NCI-H774 (cell line): ENCODE measurements around the gene DOCK9.

Source experiments
- DNase-seq: peaks from one replicate; lab custom pipeline; 2025; lab: John Stamatoyannopoulos, UW

The DOCK9 gene

DNA sequence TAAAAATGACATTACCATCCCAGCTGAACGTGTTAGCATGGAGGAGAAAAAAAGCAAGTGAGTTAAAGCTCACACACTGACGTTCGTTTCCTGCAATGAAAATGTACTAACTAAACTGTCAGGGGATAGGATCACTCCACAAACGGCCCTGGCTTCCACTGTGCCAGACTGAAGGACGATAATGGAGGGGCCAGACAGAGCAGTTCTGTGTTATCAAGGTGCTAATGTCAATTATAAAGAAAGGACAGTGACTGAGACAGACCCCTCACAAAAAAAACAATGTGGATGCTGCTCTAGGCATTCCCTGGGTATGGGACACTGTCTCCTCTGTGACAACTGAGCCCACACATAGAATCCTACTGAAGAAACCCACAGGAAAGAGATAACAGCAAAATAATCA is 181.7 kb downstream of the DOCK9 start:
- DNase-seq, result no peak

DNA sequence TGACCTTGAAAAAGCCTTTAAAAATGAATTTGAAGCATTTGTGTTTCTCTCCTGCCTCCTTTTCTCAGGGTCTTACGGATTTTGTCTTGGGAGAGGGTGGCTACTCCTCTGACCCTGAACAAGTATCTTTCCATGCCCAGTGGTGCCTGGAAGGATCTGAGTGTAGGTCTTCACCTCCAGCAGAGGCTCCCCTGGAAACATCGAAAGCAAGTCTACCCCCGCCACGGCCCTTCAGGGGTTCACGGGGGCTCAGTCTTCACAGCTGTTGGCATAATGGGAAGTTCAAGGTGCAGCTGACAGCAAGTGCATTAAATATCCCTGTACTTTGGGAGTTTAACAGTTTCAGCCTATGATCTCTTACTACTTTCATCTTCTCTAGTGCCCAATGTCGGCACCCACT is 182.6 kb downstream of the DOCK9 start:
- DNase-seq, result no peak

DNA sequence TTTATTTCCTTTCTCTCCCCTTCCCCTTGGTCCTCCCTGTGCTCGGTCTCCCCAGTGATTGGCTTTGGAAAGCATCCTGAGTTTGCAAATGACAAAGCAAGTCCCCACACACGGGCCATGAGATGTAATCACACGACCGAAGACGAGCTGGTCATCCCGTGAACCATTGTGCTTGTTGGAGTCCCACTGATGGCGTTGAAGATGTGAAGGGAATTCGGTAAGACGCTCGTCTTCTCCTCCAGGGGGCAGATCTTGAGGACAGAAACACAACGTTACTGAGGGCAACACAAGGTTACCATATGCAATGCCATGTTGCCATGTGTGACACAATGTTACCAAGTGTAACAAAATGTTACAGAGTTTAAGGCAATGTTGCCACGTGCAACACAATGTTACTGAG is 183.4 kb downstream of the DOCK9 start:
- DNase-seq, result no peak

DNA sequence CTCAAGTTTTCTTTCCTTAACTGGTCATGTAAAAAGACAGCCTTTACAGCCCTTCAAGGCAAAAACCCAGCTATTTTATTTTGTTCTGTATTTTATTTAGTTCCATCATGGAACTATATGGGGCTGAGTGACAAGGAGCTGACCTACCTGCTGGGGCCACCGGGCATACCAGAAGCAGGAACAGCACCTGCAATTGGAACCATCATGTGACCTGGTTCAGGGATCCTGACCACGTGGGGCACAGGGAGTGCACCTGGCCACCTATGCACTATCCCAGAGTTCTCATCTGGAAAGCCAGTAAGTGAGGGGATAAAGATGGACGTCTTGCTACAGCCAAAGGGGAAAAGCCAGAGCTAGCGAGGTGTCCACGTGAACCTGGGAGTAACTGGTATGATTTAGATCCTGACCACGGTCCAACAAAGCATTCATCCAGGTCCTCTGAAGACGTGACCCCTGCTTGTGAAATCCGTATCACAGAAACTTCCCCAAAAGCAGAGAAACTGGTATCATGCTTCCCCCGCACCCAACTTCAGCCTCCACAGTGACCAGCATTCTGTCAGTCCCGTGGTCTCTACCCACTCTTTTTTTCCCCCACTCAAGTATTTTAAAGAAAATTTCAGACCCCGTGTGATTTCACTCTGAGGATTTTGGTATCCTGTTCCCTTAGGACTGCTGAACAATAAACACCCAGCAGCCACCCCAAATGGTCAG is 184.9 kb downstream of the DOCK9 start:
- no peak for DNase-seq

DNA sequence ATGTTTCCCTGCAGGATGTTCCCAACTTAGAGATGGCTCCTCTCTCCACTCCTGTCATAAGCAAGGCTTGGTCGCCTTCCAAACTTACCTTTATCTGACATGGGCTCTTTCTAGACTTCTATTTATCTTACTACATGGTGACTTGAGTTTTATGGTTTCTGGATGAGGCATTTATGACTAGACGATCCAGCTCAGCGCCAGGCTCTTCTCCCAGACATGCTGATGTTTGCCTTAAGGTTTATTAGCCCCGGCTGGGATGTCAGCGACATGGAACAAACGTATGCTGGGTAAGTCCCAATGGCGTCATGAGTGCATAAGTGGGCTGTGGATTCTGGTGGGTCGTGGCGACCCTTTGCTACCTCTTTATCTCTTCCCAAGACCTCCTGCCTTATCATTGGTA is 185.5 kb downstream of the DOCK9 start:
- no peak for DNase-seq

DNA sequence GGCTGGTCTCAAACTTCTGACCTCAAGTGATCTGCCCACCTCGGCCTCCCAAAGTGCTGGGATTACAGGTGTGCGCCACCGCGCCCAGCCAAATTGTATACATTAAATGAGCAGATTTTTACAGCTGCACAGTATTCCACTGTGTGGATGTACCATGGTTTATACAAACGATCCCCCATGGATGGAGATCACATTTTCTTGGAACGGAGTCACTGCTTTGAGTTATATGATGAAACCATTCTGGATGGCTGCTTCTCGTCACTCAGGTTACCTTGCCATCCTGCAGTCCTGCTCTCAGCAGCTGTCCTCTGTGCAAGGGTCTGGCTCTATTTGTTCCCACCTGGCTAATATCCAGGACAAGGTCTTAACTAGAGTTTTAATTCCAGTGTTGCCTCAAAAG is 186.3 kb downstream of the DOCK9 start:
- DNase-seq, result no peak

DNA sequence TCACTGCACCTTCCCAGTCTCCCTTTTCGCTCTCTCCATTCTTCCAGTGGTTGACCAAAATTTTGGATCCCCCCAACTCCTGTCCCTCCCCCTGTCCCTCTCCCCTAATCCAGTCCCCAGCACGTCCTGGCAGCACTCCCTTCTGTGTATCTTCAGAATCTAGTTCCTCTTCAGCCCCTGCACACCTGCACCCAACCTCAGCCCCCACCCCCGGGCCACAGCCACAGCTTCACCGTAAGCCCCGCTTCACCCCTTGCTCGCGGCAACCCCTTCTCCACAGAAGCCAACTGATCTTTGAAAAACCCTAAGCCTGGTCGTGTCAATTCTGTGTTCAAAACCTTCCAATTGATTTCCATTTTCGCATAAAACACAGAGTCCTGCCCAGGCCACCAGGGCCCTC is 189.9 kb downstream of the DOCK9 start:
- DNase-seq, result no peak

DNA sequence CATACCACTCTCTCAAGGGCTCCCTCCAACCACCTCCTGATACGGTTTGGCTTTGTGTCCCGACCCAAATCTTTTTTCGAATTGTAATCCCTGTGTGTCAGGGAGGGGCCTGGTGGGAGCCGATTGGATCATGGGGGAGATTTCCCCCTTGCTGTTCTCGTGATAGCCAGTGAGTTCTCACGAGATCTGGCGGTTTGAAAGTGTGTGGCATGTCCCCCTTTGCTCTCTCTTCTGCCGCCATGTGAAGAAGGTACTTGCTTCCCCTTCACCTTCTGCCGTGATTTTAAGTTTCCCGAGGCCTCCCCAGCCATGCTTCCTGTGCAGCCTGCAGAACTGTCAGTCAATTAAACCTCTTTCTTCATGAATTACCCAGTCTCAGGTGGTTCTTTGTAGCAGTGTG is 190.7 kb downstream of the DOCK9 start:
- no peak for DNase-seq

DNA sequence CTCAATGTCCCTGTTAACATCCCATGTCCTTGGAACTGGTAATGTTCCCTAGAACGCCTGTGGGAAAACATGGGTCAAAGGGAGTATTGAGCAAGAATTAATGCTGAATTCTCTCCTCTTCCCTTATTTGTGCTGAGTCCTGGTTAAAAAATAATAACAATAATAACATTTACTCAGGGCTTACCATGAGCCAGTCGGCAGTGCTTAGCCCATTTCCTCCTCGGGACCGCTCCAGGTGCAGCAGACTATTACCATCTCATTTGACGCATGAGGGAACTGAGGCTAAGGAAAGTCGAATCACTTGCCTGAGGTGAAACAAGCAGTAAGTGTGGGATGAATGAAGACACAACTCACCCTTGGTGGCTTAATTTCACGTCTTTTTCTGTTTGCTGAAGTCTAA is 191.8 kb downstream of the DOCK9 start:
- no peak for DNase-seq

DNA sequence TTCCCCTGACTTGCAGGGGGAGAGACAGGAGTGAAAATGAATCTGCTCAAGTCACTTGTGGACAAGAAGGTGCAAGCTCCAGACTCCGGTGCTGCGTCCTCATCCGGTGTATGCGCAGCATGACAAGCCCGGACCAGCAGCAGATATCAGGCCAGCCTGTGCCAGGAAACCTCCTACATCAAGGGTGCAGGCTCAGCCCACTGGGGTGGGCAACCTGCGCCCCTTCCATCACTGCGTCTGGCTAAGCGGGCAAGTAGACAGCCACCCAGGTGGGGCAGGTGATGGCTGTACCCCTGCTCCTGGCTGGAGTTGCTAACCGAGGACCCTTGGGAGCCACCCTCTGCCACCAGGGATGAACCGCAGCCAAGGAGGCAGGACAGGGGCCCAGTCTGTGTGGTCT is 192.5 kb downstream of the DOCK9 start:
- DNase-seq, result no peak

DNA sequence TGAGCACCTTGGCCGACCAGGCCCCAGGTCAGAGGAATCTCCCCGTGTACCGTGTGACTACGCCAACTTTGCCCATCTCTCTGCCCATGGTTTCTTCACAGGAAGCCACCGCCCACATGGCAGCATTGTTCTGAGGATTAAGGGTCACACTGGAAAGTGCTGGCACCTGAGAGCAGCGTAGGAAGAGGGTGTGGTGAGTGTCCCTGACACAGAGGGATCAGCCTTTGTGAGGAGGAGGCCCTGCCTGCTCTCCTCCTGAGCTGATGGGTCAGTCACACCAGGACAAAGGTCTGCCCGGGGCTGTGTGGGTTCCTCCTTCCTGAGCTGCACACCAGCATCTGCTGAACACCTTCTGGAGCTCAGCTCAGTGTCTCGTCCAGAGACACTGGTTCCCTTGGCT is 193.2 kb downstream of the DOCK9 start:
- no peak for DNase-seq

DNA sequence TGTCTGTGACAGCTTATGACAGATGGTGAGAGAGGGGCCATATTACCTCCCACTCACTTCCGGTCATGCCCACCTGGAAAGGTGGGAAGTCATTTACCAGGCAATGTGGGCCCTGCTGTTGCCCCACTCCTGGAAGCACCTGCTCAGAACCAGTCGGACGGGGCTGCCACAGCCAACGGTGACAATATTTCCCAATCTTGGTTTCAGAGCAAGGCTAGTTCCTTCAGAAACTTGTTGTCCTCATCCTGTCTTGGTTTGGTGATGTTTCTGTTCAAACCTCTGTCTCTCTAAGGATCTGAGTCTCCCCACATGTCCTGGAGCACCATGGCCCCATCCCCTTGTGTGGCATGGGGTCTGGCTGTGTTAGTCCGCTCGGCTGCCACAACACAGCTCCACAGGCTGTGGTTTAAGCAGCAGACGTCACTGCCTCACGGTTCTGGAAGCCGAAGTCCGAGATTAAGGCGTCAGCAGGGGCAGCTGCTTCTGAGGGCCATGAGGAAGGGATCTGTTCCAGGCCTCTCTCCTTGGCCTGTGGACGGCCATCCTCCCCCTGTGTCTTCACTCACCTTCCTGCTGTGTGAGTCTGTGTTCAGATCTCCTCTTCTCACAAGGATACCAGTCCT is 193.9 kb downstream of the DOCK9 start:
- DNase-seq, result no peak

DNA sequence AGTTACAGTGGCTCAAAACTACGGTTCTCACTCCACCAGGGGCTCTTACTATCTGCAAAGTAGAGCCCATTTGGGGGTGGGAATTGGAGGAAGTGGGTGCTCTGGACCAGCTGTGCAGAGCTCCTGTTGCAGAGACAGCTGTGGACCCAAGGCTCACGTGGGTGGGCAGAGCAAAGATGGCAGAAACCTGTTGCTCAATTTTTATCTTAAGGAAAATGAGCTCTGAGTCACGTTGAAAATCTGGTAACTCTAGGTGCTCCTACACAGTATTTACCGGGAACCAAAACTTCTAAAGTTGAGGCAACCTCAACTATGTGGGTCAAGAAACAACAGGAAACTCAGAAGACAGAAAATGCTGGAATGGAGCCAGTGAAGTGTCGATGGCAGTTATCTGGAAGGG is 195.2 kb downstream of the DOCK9 start:
- DNase-seq, result no peak

DNA sequence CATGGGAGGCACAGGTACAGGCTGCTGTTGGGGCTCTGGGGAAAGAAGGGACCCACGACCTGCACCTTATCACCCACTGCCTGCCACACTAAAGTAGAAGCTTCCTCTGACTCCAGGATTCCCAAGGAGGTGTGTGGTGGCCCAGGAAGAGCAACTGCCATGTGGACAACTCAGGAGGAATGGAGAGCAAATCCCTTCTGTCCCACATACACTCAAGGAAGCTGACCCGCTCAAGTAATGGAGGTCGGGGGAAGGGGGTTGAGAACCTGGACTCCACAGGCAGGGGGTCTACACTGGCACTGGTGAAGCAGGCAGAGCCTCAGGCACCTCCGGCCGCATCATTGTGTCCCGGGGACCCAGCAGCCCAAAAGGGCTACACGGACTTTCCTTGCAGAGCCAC is 196.0 kb downstream of the DOCK9 start:
- DNase-seq, result no peak

DNA sequence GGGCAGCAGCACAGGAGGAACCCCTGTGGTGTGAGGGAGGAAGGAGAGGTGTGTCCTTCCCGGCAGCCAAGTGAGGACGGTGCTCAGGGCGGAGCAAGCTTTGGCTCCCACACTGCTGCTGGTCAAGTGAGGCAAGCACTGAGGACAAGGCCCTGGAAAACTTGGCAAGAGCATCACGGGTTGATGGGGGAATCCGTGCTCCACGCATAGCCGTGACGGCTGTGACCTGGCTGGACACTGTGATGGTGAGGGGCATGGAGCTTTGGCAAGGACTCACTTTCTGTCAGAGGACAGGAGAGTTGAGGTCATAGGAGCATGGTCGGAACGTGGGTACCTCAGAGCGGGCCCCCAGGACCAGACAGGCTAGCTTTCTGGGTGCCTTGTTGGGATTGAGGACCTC is 196.4 kb downstream of the DOCK9 start:
- DNase-seq, result no peak

DNA sequence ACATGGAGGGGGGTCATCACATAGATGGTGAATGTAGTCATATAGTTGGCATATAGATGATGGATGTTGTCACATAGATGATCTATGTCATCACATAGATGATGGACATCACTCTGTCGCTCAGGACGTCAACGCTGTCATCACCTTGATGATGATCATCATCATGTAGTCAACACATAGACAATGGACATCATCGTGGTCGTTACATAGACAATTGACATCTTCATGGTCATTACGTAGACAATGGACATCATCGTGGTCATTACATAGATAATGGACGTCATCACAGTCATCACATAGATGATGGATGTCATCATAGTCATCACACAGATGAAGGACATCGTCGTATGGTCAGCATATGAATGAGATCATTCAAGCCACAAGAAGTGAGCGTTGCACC is 196.8 kb downstream of the DOCK9 start:
- no peak for DNase-seq

DNA sequence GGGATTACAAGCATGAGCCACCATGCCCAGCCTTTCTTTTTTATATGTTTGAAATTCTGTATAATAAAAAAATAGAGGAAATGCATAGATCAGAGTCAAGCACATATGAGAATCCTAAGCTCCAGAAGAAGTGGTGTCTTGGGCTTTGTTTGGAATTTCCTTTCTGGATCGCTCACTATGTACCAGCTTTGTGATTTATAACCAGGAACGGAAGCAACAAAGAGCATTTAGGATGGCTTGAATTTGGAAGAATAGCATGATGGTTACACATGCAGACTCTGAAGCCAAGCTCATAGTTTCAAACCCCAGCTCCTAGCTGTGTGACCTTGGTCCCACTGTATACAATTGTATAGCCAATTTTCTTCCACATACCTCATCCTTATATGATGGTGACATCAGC is 197.4 kb downstream of the DOCK9 start:
- DNase-seq, result no peak

DNA sequence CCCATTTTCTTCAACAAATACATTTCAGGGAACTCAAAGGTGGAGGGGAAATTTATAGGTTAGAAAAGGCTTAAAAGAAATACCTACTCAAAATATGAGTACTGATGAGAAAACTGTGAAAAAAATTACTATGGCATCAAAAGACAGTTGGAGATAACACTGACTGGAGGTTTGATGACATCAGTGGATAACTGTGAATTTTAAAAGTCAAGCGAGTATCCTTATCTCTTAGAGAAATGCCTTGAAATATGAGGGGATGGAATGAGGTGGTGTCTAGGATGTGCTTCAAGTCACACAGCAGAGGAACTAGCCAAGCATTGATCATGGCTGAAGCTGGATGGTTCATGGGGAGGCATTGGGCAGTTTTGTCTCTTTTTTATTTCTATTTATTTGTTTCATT is 198.2 kb downstream of the DOCK9 start:
- DNase-seq, result no peak

DNA sequence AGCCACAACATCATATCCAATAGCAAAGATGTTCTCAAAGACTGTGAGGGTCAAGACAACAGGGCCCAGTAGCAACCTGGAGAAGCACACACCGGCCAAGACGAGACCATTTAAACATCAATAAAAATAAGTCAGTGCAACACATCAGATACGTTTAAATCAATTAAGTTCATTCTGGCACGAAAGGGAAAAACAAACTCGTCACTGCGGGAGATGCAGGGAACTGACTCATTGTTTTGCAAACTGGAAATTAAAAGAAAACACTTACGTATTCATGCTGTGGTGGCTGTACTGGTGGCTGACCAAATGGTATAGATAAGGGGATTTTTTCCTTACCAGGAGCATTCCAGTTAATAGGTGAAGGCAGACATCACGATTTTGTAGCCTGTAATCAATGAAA is 199.1 kb downstream of the DOCK9 start:
- no peak for DNase-seq

DNA sequence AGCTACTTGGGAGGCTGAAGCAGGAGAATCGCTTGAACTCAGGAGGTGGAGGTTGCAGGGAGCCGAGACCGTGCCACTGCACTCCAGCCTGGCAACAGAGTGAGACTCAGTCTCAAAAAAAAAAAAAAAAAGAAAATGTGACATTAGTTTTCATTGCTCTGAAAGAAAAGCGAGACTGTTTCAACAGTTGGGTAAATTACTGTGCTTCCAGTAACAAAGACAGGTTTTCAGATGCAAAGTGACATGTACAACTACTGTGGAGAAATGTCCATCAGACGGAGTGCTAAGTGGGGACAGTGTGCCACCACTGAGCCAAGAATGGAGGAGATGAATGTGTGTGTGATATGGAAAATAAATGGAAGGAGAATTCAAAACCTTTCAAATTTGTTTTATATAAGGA is 201.2 kb downstream of the DOCK9 start:
- DNase-seq, result no peak

DNA sequence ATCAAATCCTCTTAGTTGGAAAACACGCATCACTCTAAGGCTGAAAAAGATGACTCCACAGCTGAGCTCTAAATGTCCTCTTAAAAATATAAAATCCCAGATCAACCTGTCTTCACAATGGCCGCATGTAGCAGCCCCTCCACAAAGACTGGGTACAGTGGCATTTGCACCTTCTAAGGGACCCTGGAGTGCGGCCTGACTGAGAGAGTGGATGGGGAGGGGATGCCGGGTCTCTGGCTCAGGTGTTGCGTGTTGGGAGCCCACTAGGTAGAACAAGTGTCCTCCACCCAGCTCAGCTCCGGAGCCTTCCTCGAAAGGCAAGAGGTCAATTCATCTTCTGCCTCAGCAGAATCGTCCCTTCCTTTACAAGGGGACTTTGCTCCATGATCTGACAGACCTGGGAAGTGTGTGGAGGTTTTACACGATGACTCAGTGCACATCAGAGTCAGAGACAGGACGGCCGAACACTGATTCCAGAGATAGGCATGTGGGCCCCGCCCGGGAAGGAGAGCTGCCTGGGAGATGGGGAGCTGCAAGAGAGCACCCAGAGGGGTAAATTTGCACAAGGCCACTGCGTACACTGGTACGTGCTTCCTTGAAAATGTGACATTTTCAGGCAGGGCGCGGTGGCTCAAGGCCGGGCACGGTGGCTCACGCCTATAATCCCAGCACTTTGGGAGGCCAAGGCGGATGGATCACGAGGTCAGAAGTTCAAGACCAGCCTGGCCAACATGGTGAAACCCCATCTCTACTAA is 201.8 kb downstream of the DOCK9 start:
- no peak for DNase-seq

DNA sequence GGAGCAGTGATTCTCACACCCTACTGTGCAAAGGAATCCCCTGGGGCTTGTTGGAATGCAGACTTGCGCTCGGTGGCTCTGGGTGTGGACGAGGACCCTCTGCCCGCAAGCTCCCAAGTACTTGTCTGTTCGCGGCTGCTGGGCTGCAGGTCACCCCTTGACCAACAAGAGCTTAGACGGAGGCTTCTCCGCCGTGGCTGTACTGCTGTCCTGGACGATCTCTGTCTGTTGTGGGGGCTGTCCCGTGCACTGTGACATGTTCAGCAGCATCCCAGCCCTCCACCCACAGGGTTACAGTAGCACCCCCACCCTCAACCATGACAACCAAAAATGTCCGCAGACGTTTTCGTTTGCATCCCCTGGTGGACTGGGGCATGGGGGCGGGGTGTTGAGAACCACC is 202.5 kb downstream of the DOCK9 start:
- no peak for DNase-seq

DNA sequence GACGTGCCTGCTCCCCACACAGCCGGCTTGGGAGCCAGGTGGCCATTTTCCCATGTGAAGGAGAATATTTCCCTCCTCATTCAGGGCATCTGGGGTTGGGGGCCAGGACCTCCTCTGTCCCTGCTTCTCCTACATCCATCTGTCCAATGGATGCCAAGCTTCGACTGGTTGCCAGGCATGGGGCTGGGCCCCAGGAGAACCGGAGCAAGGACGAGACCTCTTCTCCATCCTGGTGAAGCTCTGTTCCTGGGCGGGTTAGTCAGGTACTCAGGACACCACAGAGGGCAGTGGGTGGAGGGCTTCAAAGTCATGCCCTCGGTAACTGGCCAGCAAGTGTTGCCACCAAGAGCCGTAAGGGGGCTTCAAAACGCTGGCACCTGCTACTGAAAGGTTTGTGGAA is 203.1 kb downstream of the DOCK9 start:
- no peak for DNase-seq

DNA sequence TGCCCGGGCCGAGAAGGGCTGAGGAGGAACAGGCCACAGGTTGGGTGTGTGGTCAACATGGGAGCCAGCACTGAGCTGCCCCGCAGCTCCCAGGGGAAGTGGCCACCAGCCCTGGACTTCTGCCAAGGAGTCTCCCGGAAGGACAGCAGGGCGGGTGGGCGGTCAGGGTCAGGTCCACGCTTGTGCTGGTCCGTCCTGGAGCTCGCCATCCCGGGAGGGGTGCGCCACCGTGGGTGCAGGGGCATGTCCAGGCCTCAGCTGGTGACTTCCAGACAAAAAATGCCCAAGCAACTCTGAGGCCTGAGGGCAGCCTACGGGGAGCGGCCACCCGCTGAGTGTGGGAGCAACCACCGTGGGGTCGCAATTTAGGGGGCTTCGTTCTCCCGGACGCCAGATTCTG is 203.9 kb downstream of the DOCK9 start:
- no peak for DNase-seq
